Measurements from ENCODE around the gene MAST4. TPM values are rescaled to one million over a fixed set of nuclear protein-coding genes. Genes with fewer than 3 reads are reported as not detected.

Gene MAST4
- total RNA-seq, 2 experiments from 2014 or later = 1.3 to 21.9 TPM

DNA sequence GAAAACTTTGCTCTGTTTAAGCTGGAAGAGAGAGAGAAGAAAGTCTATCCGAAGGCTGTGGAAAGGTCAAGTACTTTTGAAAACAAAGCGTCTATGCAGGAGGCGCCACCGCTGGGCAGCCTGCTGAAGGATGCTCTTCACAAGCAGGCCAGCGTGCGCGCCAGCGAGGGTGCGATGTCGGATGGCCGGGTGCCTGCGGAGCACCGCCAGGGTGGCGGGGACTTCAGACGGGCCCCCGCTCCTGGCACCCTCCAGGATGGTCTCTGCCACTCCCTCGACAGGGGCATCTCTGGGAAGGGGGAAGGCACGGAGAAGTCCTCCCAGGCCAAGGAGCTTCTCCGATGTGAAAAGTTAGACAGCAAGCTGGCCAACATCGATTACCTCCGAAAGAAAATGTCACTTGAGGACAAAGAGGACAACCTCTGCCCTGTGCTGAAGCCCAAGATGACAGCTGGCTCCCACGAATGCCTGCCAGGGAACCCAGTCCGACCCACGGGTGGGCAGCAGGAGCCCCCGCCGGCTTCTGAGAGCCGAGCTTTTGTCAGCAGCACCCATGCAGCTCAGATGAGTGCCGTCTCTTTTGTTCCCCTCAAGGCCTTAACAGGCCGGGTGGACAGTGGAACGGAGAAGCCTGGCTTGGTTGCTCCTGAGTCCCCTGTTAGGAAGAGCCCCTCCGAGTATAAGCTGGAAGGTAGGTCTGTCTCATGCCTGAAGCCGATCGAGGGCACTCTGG, 567.8 kb downstream of the MAST4 start:
- no TSS peak for BruUV-seq (replicated peaks)
- TF ChIP-seq EZH2phosphoT487 (IDR thresholded peaks at IDR 0.05; ENCODE audit: borderline replicate concordance, low read depth, low read length) = no peak
- TF ChIP-seq, protein P1, sequence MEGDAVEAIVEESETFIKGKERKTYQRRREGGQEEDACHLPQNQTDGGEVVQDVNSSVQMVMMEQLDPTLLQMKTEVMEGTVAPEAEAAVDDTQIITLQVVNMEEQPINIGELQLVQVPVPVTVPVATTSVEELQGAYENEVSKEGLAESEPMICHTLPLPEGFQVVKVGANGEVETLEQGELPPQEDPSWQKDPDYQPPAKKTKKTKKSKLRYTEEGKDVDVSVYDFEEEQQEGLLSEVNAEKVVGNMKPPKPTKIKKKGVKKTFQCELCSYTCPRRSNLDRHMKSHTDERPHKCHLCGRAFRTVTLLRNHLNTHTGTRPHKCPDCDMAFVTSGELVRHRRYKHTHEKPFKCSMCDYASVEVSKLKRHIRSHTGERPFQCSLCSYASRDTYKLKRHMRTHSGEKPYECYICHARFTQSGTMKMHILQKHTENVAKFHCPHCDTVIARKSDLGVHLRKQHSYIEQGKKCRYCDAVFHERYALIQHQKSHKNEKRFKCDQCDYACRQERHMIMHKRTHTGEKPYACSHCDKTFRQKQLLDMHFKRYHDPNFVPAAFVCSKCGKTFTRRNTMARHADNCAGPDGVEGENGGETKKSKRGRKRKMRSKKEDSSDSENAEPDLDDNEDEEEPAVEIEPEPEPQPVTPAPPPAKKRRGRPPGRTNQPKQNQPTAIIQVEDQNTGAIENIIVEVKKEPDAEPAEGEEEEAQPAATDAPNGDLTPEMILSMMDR (conservative IDR thresholded peaks at IDR 0.05; ENCODE audit: low read length) = no peak
- no peak overlapping the region for H3K4me3 ChIP-seq (ENCODE audit: low read depth, low read length, poor library complexity, severe bottlenecking)
- peaks cover 17% of the 10 kb centered on the region for H3K4me1 ChIP-seq (ENCODE audit: insufficient read depth, low read length, poor library complexity, severe bottlenecking)
- no peaks in the 10 kb centered on the region for H4K20me1 ChIP-seq (ENCODE audit: insufficient read depth, low read length)
- intact Hi-C loops (cut with micrococcal nuclease; ENCODE audit: unreplicated experiment) = no loop called here
- no peak overlapping the region for H3K27ac ChIP-seq (ENCODE audit: low read depth, low read length, poor library complexity, severe bottlenecking)
- POLR2A ChIA-PET = interaction anchor here (0.9 to 1.1 kb wide), 2 partner anchors 42 to 43 kb away, joined by 3 to 7 read pairs; no protein-coding TSS in a partner anchor
- H3K4me2 ChIP-seq (ENCODE audit: low read length) = no peak overlapping the region
- DNase-seq (ENCODE audit: low spot score) = no peak
- H3K36me3 ChIP-seq (ENCODE audit: insufficient read depth, low read length) = no peaks in the 10 kb centered on the region
- H3K9me3 ChIP-seq (ENCODE audit: low read length) = no peaks in the 10 kb centered on the region
- H2AFZ ChIP-seq (ENCODE audit: low read length) = no peak overlapping the region
- CTCF ChIA-PET (ENCODE audit: unreplicated experiment) = interaction anchor here (0.8 to 1.2 kb wide), 2 partner anchors 21 to 43 kb away, joined by 3 read pairs; no protein-coding TSS in a partner anchor
- no peaks in the 10 kb centered on the region for H3K9me2 ChIP-seq (ENCODE audit: insufficient read depth, low read length)
- H3K79me2 ChIP-seq (ENCODE audit: insufficient read depth, low read depth, low read length) = no peaks in the 10 kb centered on the region

DNA sequence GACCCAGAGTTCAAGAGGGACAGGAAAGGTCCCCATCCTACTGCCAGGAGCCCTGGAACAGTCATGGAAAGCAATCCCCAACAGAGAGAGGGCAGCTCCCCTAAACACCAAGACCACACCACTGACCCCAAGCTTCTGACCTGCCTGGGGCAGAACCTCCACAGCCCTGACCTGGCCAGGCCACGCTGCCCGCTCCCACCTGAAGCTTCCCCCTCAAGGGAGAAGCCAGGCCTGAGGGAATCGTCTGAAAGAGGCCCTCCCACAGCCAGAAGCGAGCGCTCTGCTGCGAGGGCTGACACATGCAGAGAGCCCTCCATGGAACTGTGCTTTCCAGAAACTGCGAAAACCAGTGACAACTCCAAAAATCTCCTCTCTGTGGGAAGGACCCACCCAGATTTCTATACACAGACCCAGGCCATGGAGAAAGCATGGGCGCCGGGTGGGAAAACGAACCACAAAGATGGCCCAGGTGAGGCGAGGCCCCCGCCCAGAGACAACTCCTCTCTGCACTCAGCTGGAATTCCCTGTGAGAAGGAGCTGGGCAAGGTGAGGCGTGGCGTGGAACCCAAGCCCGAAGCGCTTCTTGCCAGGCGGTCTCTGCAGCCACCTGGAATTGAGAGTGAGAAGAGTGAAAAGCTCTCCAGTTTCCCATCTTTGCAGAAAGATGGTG, 568.8 kb downstream of the MAST4 start:
- Histone ChIP-seq H4K20me1 (ENCODE audit: insufficient read depth, low read length) (no peaks in the 10 kb centered on the region), H3K79me2 (ENCODE audit: insufficient read depth, low read depth, low read length) (no peaks in the 10 kb centered on the region), H3K9me2 (ENCODE audit: insufficient read depth, low read length) (no peaks in the 10 kb centered on the region), H3K9me3 (ENCODE audit: low read length) (no peaks in the 10 kb centered on the region), H3K36me3 (ENCODE audit: insufficient read depth, low read length) (no peaks in the 10 kb centered on the region), H3K4me1 (ENCODE audit: insufficient read depth, low read length, poor library complexity, severe bottlenecking) (peaks cover 17% of the 10 kb centered on the region), H3K4me2 (ENCODE audit: low read length) (no peak overlapping the region), H3K27ac (ENCODE audit: low read depth, low read length, poor library complexity, severe bottlenecking) (no peak overlapping the region), H2AFZ (ENCODE audit: low read length) (no peak overlapping the region), H3K4me3 (ENCODE audit: low read depth, low read length, poor library complexity, severe bottlenecking) (no peak overlapping the region)
- no peak for TF ChIP-seq EZH2phosphoT487 (IDR thresholded peaks at IDR 0.05; ENCODE audit: borderline replicate concordance, low read depth, low read length)
- TF ChIP-seq, protein P1 (conservative IDR thresholded peaks at IDR 0.05; ENCODE audit: low read length) = no peak
- CTCF ChIA-PET (ENCODE audit: unreplicated experiment) = interaction anchor here (1.2 kb wide), 1 partner anchor 42 kb away, joined by 3 read pairs; no protein-coding TSS in a partner anchor
- POLR2A ChIA-PET = interaction anchor here (0.9 to 1.1 kb wide), 2 partner anchors 41 to 42 kb away, joined by 3 to 7 read pairs; no protein-coding TSS in a partner anchor
- intact Hi-C loops (cut with micrococcal nuclease; ENCODE audit: unreplicated experiment) = no loop called here
- BruUV-seq (replicated peaks) = no TSS peak
- no peak for DNase-seq (ENCODE audit: low spot score)
